Endothelial cell (in vitro differentiated cells): ENCODE measurements around the gene DGKQ. TPM values are rescaled to one million over a fixed set of nuclear protein-coding genes. Genes with fewer than 3 reads are reported as not detected.

Experiments
- DNase-seq: peaks from one replicate; pipeline ENCODE4 v3.0.0; 2021; ENCODE audit warnings: low spot score
- H3K27ac Mint-ChIP-seq: one replicate; pipeline ENCODE4 v1.8.0; 2021; ENCODE audit warnings: mixed read lengths, inconsistent platforms; ENCODE audit not compliant: unreplicated experiment
- H3K27me3 Mint-ChIP-seq: one replicate; pipeline ENCODE4 v1.8.0; 2021; ENCODE audit warnings: mild to moderate bottlenecking, moderate library complexity, mixed read lengths, inconsistent platforms; ENCODE audit not compliant: unreplicated experiment
- H3K36me3 Mint-ChIP-seq: one replicate; pipeline ENCODE4 v1.8.0; 2021; ENCODE audit warnings: mild to moderate bottlenecking, low read depth, mixed read lengths, inconsistent platforms; ENCODE audit not compliant: unreplicated experiment
- H3K4me1 Mint-ChIP-seq: one replicate; pipeline ENCODE4 v1.8.0; 2021; ENCODE audit warnings: mild to moderate bottlenecking, mixed read lengths, inconsistent platforms; ENCODE audit not compliant: unreplicated experiment
- H3K4me3 Mint-ChIP-seq: one replicate; pipeline ENCODE4 v1.8.0; 2021; ENCODE audit warnings: mild to moderate bottlenecking, mixed read lengths, inconsistent platforms; ENCODE audit not compliant: unreplicated experiment
- H3K9me3 Mint-ChIP-seq: one replicate; pipeline ENCODE4 v1.8.0; 2021; ENCODE audit warnings: mixed read lengths, inconsistent platforms; ENCODE audit not compliant: unreplicated experiment
- CTCF ChIP-seq: fragments of 200-600 bp; sonication (generic); IDR thresholded peaks from one replicate; pipeline ENCODE4 v1.5.0; 2021; ENCODE audit warnings: antibody characterized with exemption; ENCODE audit not compliant: unreplicated experiment
- total RNA-seq: library from RNA; stranded (reverse); fragmentation: NEBNext Ultra II Directional; extraction: Animal tissue kit (Norgen Biotek cat#: 25700); gene quantifications from one replicate; pipeline ENCODE4 v1.2.1, GENCODE V29; 2021; ENCODE audit not compliant: unreplicated experiment

Gene DGKQ
- total RNA-seq, 1 donor from 2014 or later = 14.5 TPM

- Mint-ChIP-seq H3K27me3 (peaks cover 16% of the 10 kb centered on the region), H3K27ac (no peak overlapping the region), H3K4me1 (no peaks in the 10 kb centered on the region), H3K4me3 (no peak overlapping the region), H3K36me3 (peaks cover 32% of the 10 kb centered on the region), H3K9me3 (no peaks in the 10 kb centered on the region)
- TF ChIP-seq CTCF = no peak
- DNase-seq = no peak
Measured at GRCh38 chr4:955161-955921, 18.0 kb downstream of the DGKQ start.

DNA sequence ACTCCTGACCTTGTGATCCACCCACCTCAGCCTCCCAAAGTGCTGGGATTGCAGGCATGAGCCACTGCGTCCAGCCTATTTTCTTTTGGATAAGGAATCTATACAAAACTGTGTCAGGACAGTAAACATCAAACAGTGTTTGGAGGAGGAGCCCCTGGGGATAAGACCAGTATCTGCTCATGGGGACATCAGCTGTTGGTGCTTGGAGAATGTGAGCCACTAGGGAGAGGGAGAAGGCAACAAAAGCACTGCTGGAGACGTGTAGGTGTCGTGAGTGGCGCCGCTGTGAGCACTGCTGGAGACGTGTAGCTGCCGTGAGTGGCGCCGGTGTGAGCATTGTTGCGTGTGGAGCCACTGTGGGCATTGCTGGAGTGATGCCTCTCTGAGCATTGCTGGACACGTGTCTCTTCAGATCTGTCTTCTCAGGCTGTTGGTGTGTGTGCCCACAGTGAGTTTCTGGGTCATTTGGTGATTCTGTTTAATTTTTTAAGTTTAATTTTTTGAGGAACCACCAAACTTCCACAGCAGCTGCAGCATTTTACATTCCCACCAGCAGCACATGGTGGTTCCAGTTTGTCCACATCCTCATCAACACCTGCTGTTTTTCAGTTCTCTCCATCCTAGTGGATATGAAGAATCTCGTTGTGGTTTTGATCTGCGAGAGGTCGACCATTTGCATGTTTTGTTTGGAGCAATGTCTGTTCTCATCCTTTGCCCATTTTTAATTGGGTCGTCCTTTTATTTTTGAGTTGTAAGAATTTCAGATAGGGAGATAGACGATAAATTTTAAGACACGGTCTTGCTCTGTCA, 19.0 kb downstream of the DGKQ start:
- Mint-ChIP-seq H3K4me1 (no peaks in the 10 kb centered on the region), H3K4me3 (peak overlapping the region; percentile 84), H3K36me3 (peaks cover 32% of the 10 kb centered on the region), H3K27ac (no peak overlapping the region), H3K27me3 (peaks cover 16% of the 10 kb centered on the region), H3K9me3 (no peaks in the 10 kb centered on the region)
- TF ChIP-seq CTCF = no peak
- no peak for DNase-seq

DNA sequence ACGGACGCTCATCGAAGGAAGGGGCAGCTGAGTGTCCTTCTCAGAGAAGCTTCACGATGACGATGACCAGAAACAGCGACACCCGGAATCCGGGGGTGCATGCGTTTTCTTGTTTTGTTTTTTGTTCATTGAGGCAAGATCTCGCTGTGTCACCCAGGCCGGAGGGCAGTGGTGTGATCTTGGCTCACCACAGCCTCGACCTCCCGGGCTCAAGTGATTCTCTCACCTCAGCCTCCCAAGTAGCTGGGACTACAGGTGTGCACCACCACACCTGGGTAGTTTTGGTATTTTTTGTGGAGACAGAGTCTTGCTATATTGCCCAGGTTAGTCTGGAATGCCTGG, 19.8 kb downstream of the DGKQ start:
- peaks cover 14% of the 10 kb centered on the region for H3K27me3 Mint-ChIP-seq
- H3K27ac Mint-ChIP-seq = no peak overlapping the region
- H3K4me1 Mint-ChIP-seq = no peaks in the 10 kb centered on the region
- TF ChIP-seq CTCF = no peak
- DNase-seq = no peak
- no peaks in the 10 kb centered on the region for H3K9me3 Mint-ChIP-seq
- peaks cover 28% of the 10 kb centered on the region for H3K36me3 Mint-ChIP-seq
- H3K4me3 Mint-ChIP-seq = no peak overlapping the region

GRCh38 chr4:952881-953573, 20.3 kb downstream of the DGKQ start:
- Mint-ChIP-seq H3K9me3 (no peaks in the 10 kb centered on the region), H3K4me3 (no peak overlapping the region), H3K27me3 (peaks cover 16% of the 10 kb centered on the region), H3K27ac (no peak overlapping the region), H3K4me1 (no peaks in the 10 kb centered on the region), H3K36me3 (peaks cover 27% of the 10 kb centered on the region)
- no peak for TF ChIP-seq CTCF
- DNase-seq = no peak
